Aorta (tissue), 5 donors: ENCODE data around the gene ALK. TPM values are rescaled to one million over a fixed set of nuclear protein-coding genes. Genes with fewer than 3 reads are reported as not detected.
"Not testable (repeated sequence)": the region's sequence is repeated elsewhere in the genome, so short reads cannot be mapped to it uniquely, and the experiment has no call there.

ENCODE experiments used
- ATAC-seq: fragments of 200-7000 bp; cut with Tn5 transposase; one replicate; pipeline ENCODE4 v1.9.1; 2022; ENCODE audit warnings: moderate library complexity; ENCODE audit not compliant: low FRiP score
- DNase-seq, 2 donors: peaks; one replicate each; pipeline ENCODE4 v3.0.0-alpha.2; 2020
- H3K27ac ChIP-seq, 2 donors: one replicate each; pipeline ENCODE4 v1.5.1; 2013; ENCODE audit warnings: low read length in 2 of 2, mild to moderate bottlenecking in 2 of 2, moderate library complexity in 2 of 2, control low read depth in 1 of 2, inconsistent platforms in 1 of 2, low read depth in 1 of 2
- H3K27me3 ChIP-seq, 2 donors: one replicate each; pipeline ENCODE4 v1.6.1; 2013; ENCODE audit warnings: control low read depth in 1 of 2, low read length in 1 of 2, mild to moderate bottlenecking in 1 of 2, moderate library complexity in 1 of 2; ENCODE audit not compliant: insufficient read depth in 2 of 2, control insufficient read depth in 1 of 2
- H3K36me3 ChIP-seq, 2 donors: one replicate each; pipeline ENCODE4 v1.6.1; 2013; ENCODE audit warnings: control low read depth in 1 of 2, low read length in 1 of 2, mild to moderate bottlenecking in 1 of 2; ENCODE audit not compliant: insufficient read depth in 2 of 2, control insufficient read depth in 1 of 2
- H3K4me1 ChIP-seq, 2 donors: one replicate each; pipeline ENCODE4 v1.6.1; 2013; ENCODE audit warnings: low read length in 2 of 2, control low read depth in 1 of 2, mild to moderate bottlenecking in 1 of 2, moderate library complexity in 1 of 2; ENCODE audit not compliant: insufficient read depth in 2 of 2, control insufficient read depth in 1 of 2
- H3K4me3 ChIP-seq, 2 donors: one replicate each; pipeline ENCODE4 v1.5.1; 2013; ENCODE audit warnings: low read length in 2 of 2, control low read depth in 1 of 2, mild to moderate bottlenecking in 1 of 2
- H3K9me3 ChIP-seq: one replicate; pipeline ENCODE4 v1.6.1; 2013; ENCODE audit warnings: mild to moderate bottlenecking, low read length; ENCODE audit not compliant: control insufficient read depth
- WGBS, 2 donors: extraction: QIAGEN DNeasy Blood & Tissue Kit; methylation state at CpG; one replicate each; pipeline ENCODE4 v1.1.7; 2013; 5-methylcytosine and 5-hydroxymethylcytosine counted together
- intact Hi-C, 2 donors: fragments of 100-400 bp; cut with DNase I; formaldehyde crosslinking; loops; one replicate each; pipeline versions ENCODE4 v1.14.2 to v1.15.0; 2022
- polyA plus RNA-seq, 2 donors: library from polyadenylated mRNA; stranded (reverse); fragments of 200-250 nt; gene quantifications; one replicate each; pipeline ENCODE4 v1.2.3, GENCODE V29; 2013
- total RNA-seq, 2 donors: library from RNA; stranded (reverse); fragmentation: NEBNext Ultra II Directional; extraction: Animal tissue kit (Norgen Biotek cat#: 25700); gene quantifications; one replicate each; pipeline ENCODE4 v1.2.1, GENCODE V29; 2021
- donor health status: healthy with polysubstance abuse.
- donor health status: Bipolar disorder and iron deficiency.
- donor health status: DM: no; HTN: no; CAD: no.
- donor health status: DM: no; HTN: no; CAD: no.
- donor health status: DM: yes; HTN: yes; CAD: no.

ALK gene
- total and polyA plus RNA-seq, 4 donors = 0.13 to 0.30 TPM; not detected in 2

- no peak for ATAC-seq
- Histone ChIP-seq H3K27me3 (no peaks in the 10 kb centered on the region), H3K4me3 (no peak overlapping the region), H3K27ac (no peak overlapping the region), H3K9me3 (peaks cover 3% of the 10 kb centered on the region), H3K36me3 (no peaks in the 10 kb centered on the region), H3K4me1 (peaks cover 0 to 2% of the 10 kb centered on the region in 2 donors)
- no peak for DNase-seq
- intact Hi-C loops = loop anchor here in 1 of 2 donors (2.0 kb wide), 2 partner anchors 533 to 883 kb away; no protein-coding TSS in a partner anchor
- WGBS, 2 donors = 32 to 39% methylated on average over 6 of the region's 6 CpGs
These were observed 79.9 kb downstream of the ALK start for GRCh38 chr2:29841386-29842004.

- ATAC-seq (no peak), DNase-seq (no peak)
- Histone ChIP-seq H3K27ac (no peak overlapping the region), H3K36me3 (no peaks in the 10 kb centered on the region), H3K27me3 (no peaks in the 10 kb centered on the region), H3K4me3 (no peak overlapping the region), H3K4me1 (peaks cover 0 to 2% of the 10 kb centered on the region in 2 donors), H3K9me3 (peaks cover 3% of the 10 kb centered on the region)
- intact Hi-C loops = no loop called here
- WGBS, 2 donors = 74 to 82% methylated on average over 4 of the region's 4 CpGs
These were observed 82.1 kb downstream of the ALK start for GRCh38 chr2:29839306-29839705.

- intact Hi-C loops = no loop called here
- H3K36me3 ChIP-seq = no peaks in the 10 kb centered on the region
- peaks cover 3% of the 10 kb centered on the region for H3K9me3 ChIP-seq
- peaks cover 0 to 2% of the 10 kb centered on the region in 2 donors for H3K4me1 ChIP-seq
- no peaks in the 10 kb centered on the region for H3K27me3 ChIP-seq
- DNase-seq = no peak
- no peak overlapping the region for H3K4me3 ChIP-seq
- no peak overlapping the region for H3K27ac ChIP-seq
- no peak for ATAC-seq
These were observed 83.5 kb downstream of the ALK start for GRCh38 chr2:29837925-29838324.

GRCh38 chr2:29834624-29835023 lies 86.8 kb downstream of the ALK start:
- ATAC-seq (no peak), DNase-seq (no peak)
- 58 to 63% methylated on average over 2 of the region's 2 CpGs for WGBS, 2 donors
- Histone ChIP-seq H3K4me3 (no peak overlapping the region), H3K4me1 (no peaks in the 10 kb centered on the region), H3K36me3 (no peaks in the 10 kb centered on the region), H3K27ac (no peak overlapping the region), H3K9me3 (peaks cover 3% of the 10 kb centered on the region), H3K27me3 (no peaks in the 10 kb centered on the region)
- intact Hi-C loops = no loop called here

GRCh38 chr2:29834036-29834540 lies 87.3 kb downstream of the ALK start:
- no peak for ATAC-seq
- DNase-seq = no peak
- H3K27me3 ChIP-seq = no peaks in the 10 kb centered on the region
- H3K9me3 ChIP-seq = peaks cover 3% of the 10 kb centered on the region
- no peaks in the 10 kb centered on the region for H3K4me1 ChIP-seq
- H3K4me3 ChIP-seq = no peak overlapping the region
- intact Hi-C loops = no loop called here
- H3K36me3 ChIP-seq = no peaks in the 10 kb centered on the region
- WGBS, 2 donors = 85 to 93% methylated on average over 1 of the region's 1 CpG
- no peak overlapping the region for H3K27ac ChIP-seq

- H3K27ac ChIP-seq = no peak overlapping the region
- 84 to 86% methylated on average over 2 of the region's 2 CpGs for WGBS, 2 donors
- ATAC-seq = no peak
- no peaks in the 10 kb centered on the region for H3K36me3 ChIP-seq
- H3K27me3 ChIP-seq = no peaks in the 10 kb centered on the region
- no peaks in the 10 kb centered on the region for H3K4me1 ChIP-seq
- no peak for DNase-seq
- no peaks in the 10 kb centered on the region for H3K9me3 ChIP-seq
- H3K4me3 ChIP-seq = no peak overlapping the region
- intact Hi-C loops = no loop called here
These were observed 89.8 kb downstream of the ALK start for GRCh38 chr2:29831560-29831959.

GRCh38 chr2:29829841-29830240 lies 91.5 kb downstream of the ALK start:
- DNase-seq (no peak), ATAC-seq (no peak)
- intact Hi-C loops = no loop called here
- H3K27ac ChIP-seq = no peak overlapping the region
- no peaks in the 10 kb centered on the region for H3K36me3 ChIP-seq
- H3K4me3 ChIP-seq = no peak overlapping the region
- 13 to 17% methylated on average over 2 of the region's 2 CpGs for WGBS, 2 donors
- no peaks in the 10 kb centered on the region for H3K4me1 ChIP-seq
- no peaks in the 10 kb centered on the region for H3K27me3 ChIP-seq
- no peaks in the 10 kb centered on the region for H3K9me3 ChIP-seq

GRCh38 chr2:29824145-29824544 lies 97.2 kb downstream of the ALK start:
- not testable (repeated sequence) for H3K4me1 ChIP-seq, ATAC-seq

GRCh38 chr2:29821591-29821990 lies 99.8 kb downstream of the ALK start:
- Histone ChIP-seq H3K27me3 (no peaks in the 10 kb centered on the region), H3K9me3 (no peaks in the 10 kb centered on the region), H3K4me1 (no peaks in the 10 kb centered on the region), H3K36me3 (no peaks in the 10 kb centered on the region), H3K27ac (no peak overlapping the region), H3K4me3 (no peak overlapping the region)
- no peak for ATAC-seq
- no peak for DNase-seq
- intact Hi-C loops = no loop called here
- WGBS, 2 donors = 80 to 91% methylated on average over 2 of the region's 2 CpGs

More at GRCh38 chr2:29824145-29824544, 97.2 kb downstream of the ALK start:
- H3K9me3 ChIP-seq, H3K27ac ChIP-seq, intact Hi-C loops, H3K27me3 ChIP-seq, H3K4me3 ChIP-seq, DNase-seq, H3K36me3 ChIP-seq: not testable (repeated sequence)
- WGBS, 2 donors = 68 to 73% methylated on average over 1 of the region's 1 CpG
